ENCODE measurements around the gene GRN.
"Not testable (repeated sequence)": the region's sequence is repeated elsewhere in the genome, so short reads cannot be mapped to it uniquely, and the experiment has no call there.

GRN gene

DNA sequence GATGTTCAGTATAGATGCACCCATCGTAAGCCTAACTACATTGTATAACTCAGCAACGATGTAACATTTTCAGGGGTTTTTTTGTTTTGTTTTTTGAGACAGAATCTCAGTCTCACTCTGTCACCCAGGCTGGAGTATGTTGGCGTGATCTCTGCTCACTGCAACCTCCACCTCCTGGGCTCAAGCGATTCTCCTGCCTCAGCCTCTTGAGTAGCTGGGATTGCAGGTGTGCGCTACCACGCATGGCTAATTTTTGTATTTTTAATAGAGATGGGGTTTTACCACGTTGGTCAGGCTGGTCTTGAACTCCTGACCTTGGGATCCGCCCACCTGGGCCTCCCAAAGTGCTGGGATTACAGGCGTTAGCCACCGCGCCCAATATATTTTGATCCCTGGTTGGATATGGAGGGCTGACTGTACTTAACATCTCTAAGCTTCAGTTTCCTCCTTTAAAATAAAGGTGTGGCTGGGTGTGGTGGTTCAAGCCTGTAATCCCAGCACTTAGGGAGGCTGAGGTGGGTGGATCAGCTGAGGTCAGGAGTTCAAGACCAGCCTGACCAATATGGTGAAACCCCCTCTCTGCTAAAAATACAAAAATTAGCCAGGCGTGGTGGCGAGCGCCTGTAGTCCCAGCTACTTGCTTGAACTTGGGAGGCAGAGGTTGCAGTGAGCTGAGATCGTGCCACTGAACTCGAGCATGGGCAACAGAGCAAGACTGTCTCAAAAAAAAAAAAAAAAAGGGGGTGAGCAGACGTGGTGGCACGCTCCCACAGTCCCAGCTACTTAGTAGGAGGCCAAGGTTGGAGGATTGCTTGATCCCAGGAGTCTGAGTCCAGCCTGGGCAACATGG, 2.3 kb downstream of the GRN start:
- DNase-seq, result not testable (repeated sequence)

DNA sequence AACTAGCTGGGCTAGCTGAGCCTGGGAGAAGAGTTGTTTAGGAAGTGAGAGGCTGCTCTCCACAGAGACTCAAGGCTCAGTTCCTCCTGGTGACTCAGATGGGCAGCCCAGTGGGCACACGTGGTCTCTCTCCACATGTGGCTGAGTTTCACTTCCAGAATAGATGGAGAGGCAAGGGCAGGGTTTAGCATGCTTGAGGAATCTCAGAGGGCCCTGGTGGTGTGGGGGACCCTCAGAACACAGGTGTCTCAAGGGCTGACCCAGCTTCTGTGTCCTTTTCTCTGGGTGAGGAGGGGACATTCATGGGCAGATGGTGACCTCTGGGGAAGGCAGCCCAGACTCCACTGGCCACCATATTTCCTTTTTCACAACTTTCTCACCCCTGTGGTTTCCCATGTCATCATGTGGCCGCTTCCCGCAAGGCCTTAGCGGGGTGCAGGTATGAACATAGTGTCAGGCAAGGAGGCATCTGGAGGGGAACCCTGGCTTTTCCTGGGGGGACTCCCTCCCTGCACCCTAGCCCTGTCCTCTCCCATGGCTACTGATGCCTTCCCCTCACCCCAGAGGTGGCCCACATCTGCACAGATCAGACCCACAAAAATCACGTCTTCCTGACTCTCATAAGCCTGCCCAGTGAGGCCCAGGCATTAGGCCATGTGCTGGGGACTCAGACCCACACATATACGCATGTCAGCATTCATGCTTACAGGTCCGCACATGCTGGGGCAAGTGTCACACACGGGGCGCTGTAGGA, 3.3 kb downstream of the GRN start:
- DNase-seq, result no peak

DNA sequence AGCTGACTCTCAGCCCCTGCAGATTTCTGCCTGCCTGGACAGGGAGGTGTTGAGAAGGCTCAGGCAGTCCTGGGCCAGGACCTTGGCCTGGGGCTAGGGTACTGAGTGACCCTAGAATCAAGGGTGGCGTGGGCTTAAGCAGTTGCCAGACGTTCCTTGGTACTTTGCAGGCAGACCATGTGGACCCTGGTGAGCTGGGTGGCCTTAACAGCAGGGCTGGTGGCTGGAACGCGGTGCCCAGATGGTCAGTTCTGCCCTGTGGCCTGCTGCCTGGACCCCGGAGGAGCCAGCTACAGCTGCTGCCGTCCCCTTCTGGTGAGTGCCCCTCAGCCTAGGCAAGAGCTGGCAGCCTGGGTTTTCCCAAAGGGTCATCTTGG, 3.9 kb downstream of the GRN start:
- DNase-seq, result no peak

DNA sequence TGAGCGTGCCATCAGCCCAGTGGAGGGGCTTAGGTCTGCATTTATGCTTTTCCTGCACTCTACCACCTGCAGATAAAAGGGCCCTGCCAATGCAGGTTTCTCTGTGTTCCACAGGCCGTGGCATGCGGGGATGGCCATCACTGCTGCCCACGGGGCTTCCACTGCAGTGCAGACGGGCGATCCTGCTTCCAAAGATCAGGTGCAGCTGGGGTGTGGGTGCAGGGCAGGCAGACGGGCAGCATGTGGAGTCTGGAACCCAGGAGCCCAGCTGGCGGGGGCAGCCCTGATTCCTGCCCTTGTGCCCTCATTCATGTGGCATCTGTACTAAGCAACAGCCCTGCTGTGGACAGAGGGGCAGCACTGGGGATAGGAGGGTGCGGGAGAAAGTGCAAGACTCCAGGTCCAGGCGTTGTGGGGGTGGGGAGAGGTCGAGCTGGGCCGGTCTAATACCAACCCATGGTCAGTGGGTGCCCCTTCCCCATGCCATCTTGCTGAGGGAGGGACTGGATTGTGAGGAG, 4.5 kb downstream of the GRN start:
- no peak for DNase-seq

DNA sequence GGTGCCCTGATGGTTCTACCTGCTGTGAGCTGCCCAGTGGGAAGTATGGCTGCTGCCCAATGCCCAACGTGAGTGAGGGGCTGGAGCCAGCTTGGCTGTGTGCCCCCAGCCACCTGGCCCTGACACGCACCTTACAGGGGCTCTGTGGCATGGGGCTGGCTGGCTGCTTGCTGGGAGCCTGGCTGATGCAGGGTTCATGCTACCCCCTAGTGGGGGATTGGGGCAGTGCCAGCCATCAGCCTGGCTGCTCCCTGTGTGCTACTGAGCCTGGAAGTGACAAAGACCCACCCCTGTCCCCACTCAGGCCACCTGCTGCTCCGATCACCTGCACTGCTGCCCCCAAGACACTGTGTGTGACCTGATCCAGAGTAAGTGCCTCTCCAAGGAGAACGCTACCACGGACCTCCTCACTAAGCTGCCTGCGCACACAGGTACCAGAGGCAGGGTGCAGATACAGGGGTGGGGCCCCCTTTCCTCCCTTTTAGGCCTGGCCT, 5.7 kb downstream of the GRN start:
- DNase-seq, result peak; percentile 57

DNA sequence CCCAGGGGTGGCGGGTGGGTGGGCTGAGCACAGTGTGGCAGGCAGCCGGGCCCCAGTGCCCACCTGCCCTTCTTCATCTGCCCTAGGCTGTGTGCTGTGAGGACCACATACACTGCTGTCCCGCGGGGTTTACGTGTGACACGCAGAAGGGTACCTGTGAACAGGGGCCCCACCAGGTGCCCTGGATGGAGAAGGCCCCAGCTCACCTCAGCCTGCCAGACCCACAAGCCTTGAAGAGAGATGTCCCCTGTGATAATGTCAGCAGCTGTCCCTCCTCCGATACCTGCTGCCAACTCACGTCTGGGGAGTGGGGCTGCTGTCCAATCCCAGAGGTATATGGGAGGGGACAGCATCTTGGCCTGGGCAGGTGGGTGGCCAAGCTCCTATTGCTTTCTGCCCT, 6.4 kb downstream of the GRN start:
- DNase-seq, result no peak

DNA sequence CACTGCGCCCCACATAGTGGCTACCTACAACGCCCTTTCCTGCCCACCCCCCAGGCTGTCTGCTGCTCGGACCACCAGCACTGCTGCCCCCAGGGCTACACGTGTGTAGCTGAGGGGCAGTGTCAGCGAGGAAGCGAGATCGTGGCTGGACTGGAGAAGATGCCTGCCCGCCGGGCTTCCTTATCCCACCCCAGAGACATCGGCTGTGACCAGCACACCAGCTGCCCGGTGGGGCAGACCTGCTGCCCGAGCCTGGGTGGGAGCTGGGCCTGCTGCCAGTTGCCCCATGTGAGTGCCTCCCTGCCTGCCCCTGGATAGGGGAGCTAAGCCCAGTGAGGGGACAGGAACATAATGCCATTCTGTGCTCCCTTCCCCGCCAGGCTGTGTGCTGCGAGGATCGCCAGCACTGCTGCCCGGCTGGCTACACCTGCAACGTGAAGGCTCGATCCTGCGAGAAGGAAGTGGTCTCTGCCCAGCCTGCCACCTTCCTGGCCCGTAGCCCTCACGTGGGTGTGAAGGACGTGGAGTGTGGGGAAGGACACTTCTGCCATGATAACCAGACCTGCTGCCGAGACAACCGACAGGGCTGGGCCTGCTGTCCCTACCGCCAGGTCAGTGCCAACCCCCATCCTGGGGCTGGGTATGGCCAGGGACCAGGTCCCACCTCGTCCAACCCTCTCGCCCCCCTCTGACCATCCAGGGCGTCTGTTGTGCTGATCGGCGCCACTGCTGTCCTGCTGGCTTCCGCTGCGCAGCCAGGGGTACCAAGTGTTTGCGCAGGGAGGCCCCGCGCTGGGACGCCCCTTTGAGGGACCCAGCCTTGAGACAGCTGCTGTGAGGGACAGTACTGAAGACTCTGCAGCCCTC, 7.1 kb downstream of the GRN start:
- no peak for DNase-seq

DNA sequence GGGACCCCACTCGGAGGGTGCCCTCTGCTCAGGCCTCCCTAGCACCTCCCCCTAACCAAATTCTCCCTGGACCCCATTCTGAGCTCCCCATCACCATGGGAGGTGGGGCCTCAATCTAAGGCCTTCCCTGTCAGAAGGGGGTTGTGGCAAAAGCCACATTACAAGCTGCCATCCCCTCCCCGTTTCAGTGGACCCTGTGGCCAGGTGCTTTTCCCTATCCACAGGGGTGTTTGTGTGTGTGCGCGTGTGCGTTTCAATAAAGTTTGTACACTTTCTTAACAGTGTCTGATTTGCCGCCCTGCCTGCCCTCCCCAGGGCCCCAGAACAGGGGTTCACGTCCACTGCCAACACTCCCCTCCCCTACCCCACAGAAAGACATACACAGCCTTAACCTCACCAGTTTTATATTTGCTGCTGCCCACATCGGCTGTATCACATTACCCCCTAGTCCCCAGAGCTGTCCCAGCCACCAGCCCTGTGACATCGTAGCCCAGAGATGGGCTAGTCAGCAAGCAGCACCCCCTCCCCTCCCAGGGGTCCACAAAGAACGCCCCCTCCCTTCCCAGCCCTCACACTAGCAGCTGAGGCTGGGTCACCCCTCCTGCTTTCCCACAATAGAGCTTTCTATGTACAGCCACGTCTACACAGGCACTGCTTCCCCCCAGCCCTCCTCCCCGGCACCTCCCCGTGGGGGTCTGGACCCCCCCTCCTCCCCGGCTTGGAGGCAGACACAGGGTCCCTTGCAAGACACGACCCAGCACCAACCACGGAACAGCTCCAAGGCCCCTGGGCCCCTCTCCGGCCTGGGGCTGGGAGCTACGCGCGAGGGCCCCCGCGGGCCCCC, 7.9 kb downstream of the GRN start:
- DNase-seq, result no peak

DNA sequence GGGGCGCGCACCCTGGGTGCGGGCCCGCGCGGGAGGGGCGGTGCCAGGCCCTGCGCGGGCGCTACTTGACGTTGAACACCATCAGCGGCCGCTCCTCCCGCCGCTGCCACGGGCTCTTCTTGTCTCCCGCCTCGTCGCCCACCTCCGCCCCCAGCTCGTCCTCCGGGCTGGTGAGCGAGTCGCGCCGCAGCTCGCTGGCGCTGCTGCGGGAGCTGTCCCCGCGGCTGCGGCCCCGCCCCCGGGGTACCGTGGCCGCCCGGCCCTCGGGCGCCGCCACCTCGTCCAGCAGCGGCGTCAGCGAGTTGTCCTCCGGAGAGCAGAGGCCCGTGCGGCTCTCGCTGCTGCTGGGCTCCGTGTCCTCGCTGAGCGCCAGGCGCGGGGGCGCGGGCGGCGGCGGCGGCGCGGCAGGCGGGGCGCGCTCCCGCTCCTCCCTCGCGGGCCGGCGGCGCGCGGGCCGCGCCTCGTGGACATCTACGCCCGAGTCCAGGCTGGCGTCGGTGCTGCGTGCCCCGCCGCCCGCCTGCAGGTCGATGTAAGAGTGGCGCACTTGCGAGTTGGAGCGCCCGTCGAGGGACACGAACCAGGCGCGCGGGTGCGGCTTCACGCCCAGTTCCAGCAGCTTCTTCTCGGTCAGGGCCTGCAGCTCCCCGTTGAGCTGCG, 8.7 kb downstream of the GRN start:
- DNase-seq, result no peak

DNA sequence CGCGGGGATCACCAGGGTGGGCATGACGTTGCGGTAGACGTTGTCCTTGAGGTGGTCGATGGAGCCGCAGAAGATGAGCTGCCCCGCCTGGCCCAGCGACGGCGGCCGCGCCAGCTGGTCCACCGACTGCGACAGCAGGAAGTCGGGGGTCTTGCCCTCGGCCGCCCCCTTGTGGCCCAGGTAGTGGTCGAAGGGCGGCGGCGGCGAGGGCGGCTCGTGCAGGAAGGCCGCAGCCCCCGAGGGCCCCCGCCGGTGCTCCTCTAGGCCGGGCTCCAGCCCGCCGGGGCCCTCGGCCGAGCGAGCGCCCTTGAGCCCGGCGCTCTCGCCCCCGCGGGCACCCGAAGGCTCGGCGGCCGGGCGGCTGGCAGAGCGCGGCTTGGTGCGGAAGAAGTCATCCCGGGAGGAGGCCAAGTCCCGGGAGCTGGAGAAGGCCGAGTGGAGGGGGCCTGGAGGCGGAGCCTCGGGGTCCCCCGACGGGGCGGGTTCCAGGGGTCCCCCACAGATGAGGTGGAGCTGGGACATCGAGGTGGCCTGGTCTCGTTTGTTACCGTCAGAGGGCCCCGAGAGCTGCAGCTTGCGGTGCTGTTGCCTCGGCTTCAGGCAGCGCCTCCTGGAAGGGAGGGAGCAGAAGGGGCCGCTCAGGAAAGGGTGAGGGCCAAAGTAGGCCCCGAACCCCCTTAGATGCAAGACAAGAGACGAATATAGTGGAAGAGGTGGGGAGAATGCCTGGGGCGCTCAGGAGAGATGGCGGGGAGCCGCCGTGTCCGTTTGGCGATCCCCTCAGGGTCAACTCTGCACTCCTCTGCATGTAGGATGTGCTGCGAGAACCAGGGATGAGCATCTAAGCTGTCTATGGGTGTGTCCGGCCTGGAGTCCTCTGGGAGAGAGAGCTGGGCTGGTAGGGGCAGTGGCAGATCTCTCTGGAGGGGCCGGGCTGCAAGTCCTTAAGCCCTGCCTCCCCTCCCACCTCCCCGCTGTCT, 9.8 kb downstream of the GRN start:
- peak; percentile 42 for DNase-seq

DNA sequence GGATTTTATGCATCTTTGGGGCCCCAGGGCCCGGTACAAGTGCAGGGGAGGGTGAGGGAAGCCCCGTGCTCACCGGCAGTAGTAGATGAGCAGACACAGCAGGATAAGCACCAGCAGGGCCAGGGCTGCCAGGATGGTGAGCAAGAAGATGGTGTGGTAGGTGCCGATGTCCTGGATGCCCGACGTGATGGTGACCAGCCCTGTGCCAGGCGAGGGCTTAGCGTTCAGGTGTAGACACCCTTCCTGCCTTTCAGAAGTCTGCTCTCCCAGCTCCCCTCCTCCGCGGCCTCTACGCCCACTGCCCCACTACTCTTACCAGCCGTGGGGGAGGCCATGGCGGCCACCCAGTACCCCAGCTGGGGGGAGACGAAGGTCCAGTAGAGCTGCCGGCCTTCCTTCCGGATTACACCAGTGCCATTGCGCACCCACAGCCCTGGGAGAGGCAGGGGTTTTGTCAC, 10.6 kb downstream of the GRN start:
- DNase-seq, result no peak

DNA sequence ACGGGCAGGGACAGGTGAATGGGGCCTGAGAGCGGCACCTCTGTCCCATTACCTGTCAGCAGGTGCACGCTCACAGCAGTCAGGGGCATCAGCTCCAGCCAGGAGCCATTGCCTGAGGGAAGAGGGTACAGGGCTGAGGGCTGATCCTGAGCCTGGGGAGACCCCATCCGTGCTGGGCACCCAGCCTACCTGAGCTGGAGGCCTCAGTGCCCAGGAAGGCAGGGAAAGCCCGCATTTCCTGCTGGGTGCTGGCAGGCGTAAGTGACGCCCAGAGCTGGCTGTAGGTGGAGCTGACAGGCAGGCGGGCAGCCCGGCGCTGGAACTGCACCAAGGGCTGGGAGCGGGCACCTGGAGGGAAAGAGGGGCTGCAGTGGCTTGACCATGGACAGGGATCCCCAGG, 11.1 kb downstream of the GRN start:
- DNase-seq, result no peak

DNA sequence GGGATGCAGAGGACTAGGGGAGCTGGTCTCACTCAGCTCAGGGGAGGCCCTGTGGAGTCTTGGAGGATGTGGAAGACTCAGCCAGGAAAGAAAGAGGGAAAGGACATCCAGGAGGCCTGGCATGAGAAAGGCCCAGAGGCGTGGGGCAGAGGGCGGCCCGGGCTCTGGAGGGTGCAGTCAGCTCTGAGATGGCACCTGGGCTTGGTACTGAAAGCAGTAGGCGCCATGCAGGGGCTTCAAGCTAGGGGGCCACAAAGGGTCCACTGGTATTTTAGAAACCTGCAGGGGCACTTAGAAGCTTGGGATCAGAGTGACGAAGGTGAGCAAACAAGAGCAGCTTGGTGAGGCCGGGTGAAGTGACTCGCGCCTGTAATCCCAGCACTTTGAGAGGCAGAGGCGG, 13.0 kb downstream of the GRN start:
- DNase-seq, result no peak

DNA sequence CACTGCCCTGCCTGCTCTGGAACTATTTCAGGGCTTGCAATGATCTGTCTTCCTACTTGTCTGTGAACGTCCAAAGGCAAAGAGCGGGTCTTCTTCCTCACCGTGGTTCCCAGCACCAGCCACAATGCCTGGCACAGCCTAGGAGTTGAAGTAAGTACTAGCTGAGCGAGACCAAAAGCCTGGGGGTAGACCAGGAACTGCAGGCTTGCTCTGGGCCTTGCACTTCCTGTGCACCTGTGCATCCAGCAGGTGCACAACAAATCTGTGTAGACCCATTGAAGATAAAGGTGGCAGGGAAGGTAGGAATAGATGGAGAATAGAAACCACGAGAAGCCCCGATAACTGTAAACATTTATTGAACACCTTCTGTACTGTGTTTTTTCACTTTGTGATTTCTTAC, 13.9 kb downstream of the GRN start:
- DNase-seq, result no peak

DNA sequence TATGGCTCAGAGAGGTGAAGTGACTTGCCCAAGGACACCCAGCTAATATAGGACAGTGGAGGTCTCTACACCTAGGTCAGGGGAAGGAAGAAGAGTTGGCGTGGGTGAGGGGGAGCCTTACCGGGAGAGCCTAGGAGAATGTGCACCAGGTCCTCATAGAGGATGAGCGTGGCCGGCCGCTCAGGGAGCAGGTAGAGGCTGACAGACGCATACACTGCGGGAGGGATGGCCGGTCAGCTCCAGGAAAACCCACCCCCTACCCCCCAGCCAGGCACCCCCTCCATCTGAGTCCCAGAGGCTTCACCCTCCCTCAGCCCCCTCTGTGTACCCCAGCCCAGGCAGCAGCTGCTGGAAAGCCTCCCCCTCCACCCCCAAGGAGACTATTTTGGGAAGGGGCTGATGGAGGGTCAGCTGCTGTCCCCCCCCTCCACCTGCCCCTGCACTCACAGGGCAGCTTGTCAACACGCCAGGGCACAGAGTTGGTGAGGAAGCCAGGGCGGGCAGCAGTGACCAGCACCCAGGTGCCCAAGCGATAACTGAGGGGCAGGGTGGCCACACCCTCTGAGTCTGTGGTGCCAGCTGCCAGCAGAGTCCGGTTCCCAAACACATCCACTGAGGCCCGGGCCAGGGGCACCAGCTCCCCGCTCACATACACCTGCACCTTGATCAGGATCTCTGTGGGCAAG, 14.5 kb downstream of the GRN start:
- DNase-seq, result no peak

DNA sequence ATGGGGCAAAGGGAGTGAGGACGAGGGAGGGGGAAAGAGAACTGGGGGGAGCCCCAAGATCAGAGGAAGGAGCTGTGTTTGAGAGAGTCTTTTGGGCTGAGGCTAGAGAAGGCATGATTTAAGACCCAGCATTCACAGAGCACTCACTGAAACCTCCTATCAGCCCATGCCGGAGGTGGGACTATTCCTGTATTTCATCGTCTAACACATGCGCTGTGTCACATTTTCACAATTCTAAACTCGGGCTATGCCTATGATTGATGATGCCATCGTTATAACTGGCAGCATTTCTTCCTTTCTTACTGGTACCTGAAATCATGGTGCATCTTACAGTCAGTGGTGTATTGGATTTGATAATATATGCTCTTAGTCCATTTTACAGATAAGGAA, 15.0 kb downstream of the GRN start:
- no peak for DNase-seq

DNA sequence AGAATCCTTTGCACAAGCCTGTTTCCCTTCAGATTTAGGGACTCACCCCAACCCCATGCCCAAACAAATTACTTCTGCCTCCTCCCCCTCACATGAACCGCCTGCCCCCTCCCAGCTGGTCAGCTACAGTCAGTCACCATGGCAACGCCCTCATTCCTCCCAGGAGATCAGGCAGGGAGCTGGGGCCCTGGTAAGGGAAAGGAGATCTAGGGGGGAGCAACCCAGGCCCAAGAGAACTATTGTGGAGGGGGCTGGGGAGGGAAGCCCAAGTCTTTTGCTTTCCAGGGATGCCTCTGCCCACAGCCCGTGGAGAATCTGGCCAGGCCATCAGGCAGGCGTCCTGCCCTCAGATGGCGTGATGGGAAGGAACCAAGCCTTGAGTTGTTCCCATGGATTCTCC, 15.7 kb downstream of the GRN start:
- DNase-seq, result no peak

DNA sequence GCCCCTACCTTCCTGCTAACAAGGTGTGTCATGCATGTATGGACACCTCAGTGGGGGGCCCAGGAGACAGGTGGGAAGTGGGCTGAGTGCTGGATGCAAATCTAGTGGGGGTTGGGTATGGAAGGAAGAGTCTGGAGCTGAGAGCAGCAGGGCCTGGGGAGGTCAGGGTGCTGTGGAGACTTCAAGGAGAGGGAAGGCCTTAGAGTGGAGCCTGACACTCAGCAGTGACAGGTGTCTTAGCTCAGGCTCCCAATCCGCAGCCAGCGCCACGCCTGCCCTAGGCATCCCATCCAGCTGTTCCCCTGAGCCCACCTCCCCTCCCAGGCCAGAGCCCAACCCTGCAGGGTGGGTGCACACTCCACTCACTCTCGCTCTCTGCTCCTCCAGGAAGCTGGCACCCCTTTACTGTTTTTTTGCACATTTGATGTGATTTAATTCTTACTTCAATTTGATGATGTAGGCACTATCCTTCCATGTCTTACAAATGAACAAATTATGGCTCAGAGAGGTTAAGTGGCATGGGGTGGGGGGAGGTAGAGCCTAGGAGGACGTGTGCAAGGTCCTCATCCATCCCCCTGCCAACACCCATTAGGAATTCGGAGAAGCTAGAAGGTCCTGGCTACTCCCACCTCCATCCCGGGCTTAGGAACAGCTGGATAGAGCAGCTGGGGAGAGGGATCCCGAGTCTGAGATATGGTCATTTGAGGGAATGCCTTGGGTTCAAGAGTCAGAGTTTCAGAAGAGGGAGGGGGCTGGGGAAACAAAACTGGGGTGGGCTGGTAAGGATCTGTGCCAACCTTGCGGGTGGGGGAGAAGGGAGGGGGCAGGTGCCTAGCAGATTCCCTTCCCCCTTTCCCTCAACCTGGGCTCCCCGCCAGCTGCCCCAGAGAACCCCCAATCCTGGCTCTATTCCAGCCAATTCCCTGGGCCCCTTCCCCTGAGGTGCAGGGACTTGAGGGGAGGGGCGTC, 16.5 kb downstream of the GRN start:
- DNase-seq, result no peak
